ENCODE data around the gene GARNL3.

GARNL3 gene

DNA sequence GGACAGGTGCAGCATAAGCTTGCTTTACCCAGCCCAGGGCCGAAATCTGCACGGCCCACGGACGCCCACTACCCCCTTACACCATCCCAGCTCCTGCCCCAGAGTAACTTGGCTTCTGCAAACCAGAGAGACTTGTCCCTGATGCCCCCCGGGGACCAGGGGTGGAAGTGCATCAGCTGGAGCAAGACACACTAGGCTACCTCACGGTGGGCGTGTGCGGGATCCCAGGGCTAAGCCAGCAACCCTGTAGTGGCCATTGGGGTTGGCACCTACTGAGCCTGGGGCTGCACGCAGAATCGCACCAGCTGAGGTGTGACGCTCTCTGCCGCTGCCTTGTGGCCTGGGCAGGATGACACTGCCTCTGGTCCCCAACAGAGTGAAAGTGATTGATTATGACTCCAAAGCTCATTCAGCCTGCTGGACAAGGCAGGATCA lies 153.5 kb downstream of the GARNL3 start:
- Histone ChIP-seq H3K27ac (ENCODE audit: low read length) (no peak overlapping the region), H3K4me1 (ENCODE audit: control insufficient read depth, insufficient read depth, low read length) (no peaks in the 10 kb centered on the region), H3K4me3 (ENCODE audit: low read length) (no peak overlapping the region), H3K27me3 (ENCODE audit: control insufficient read depth, insufficient read depth, low read length) (no peaks in the 10 kb centered on the region), H3K9me3 (ENCODE audit: control insufficient read depth, insufficient read depth, low read length) (no peaks in the 10 kb centered on the region), H3K36me3 (ENCODE audit: control insufficient read depth, insufficient read depth, low read length) (no peaks in the 10 kb centered on the region)
- WGBS (ENCODE audit: insufficient coverage, insufficient read length), result no CpG with 5 or more reads among the region's 12 CpGs
- DNase-seq (ENCODE audit: low read depth, low spot score), result peak; percentile 57

GRCh38 chr9:127419348-127419747 lies 154.8 kb downstream of the GARNL3 start:
- Histone ChIP-seq H3K4me1 (ENCODE audit: control insufficient read depth, insufficient read depth, low read length) (no peaks in the 10 kb centered on the region), H3K9me3 (ENCODE audit: control insufficient read depth, insufficient read depth, low read length) (no peaks in the 10 kb centered on the region), H3K4me3 (ENCODE audit: low read length) (no peak overlapping the region), H3K36me3 (ENCODE audit: control insufficient read depth, insufficient read depth, low read length) (no peaks in the 10 kb centered on the region), H3K27me3 (ENCODE audit: control insufficient read depth, insufficient read depth, low read length) (no peaks in the 10 kb centered on the region), H3K27ac (ENCODE audit: low read length) (no peak overlapping the region)
- whole genome bisulfite sequencing (ENCODE audit: insufficient coverage, insufficient read length), result no CpG with 5 or more reads among the region's 6 CpGs
- DNase-seq (ENCODE audit: low read depth, low spot score), result no peak

DNA sequence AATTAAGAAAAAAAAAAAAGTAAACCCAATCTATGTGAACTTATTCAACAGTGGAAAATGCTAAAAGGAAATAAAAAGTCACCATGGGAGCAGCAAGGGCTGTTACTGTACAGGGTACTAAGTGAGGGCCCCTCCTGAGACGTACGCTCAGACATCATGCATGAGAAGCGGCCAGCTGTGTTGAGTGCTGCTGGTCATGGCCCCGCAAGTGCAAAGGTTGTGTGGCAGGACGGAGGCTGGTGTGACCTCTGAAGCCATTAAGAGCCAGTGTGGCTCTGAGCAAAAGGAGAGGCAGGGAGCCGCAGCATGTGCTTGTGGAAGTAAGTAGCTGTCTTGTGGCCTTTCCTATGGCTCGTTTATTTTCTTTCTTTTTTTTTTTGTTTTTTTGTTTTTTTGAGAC lies 156.5 kb downstream of the GARNL3 start:
- H3K9me3 ChIP-seq (ENCODE audit: control insufficient read depth, insufficient read depth, low read length), result no peaks in the 10 kb centered on the region
- H3K4me3 ChIP-seq (ENCODE audit: low read length), result no peak overlapping the region
- WGBS (ENCODE audit: insufficient coverage, insufficient read length), result no CpG with 5 or more reads among the region's 7 CpGs
- no peaks in the 10 kb centered on the region for H3K4me1 ChIP-seq (ENCODE audit: control insufficient read depth, insufficient read depth, low read length)
- no peaks in the 10 kb centered on the region for H3K27me3 ChIP-seq (ENCODE audit: control insufficient read depth, insufficient read depth, low read length)
- no peak overlapping the region for H3K27ac ChIP-seq (ENCODE audit: low read length)
- H3K36me3 ChIP-seq (ENCODE audit: control insufficient read depth, insufficient read depth, low read length), result no peaks in the 10 kb centered on the region
- no peak for DNase-seq (ENCODE audit: low read depth, low spot score)

GRCh38 chr9:127422133-127422782 lies 157.7 kb downstream of the GARNL3 start:
- no CpG with 5 or more reads among the region's 10 CpGs for WGBS (ENCODE audit: insufficient coverage, insufficient read length)
- Histone ChIP-seq H3K4me3 (ENCODE audit: low read length) (no peak overlapping the region), H3K36me3 (ENCODE audit: control insufficient read depth, insufficient read depth, low read length) (no peaks in the 10 kb centered on the region), H3K27me3 (ENCODE audit: control insufficient read depth, insufficient read depth, low read length) (no peaks in the 10 kb centered on the region), H3K9me3 (ENCODE audit: control insufficient read depth, insufficient read depth, low read length) (no peaks in the 10 kb centered on the region), H3K4me1 (ENCODE audit: control insufficient read depth, insufficient read depth, low read length) (no peaks in the 10 kb centered on the region), H3K27ac (ENCODE audit: low read length) (no peak overlapping the region)
- DNase-seq (ENCODE audit: low read depth, low spot score), result no peak

GRCh38 chr9:127422787-127423186 lies 158.2 kb downstream of the GARNL3 start:
- H3K4me1 ChIP-seq (ENCODE audit: control insufficient read depth, insufficient read depth, low read length), result no peaks in the 10 kb centered on the region
- DNase-seq (ENCODE audit: low read depth, low spot score), result no peak
- H3K9me3 ChIP-seq (ENCODE audit: control insufficient read depth, insufficient read depth, low read length), result no peaks in the 10 kb centered on the region
- no peak overlapping the region; the same call in 1 of the 2 replicates for H3K4me3 ChIP-seq (ENCODE audit: low read length)
- H3K27me3 ChIP-seq (ENCODE audit: control insufficient read depth, insufficient read depth, low read length), result no peaks in the 10 kb centered on the region
- H3K36me3 ChIP-seq (ENCODE audit: control insufficient read depth, insufficient read depth, low read length), result no peaks in the 10 kb centered on the region
- WGBS (ENCODE audit: insufficient coverage, insufficient read length), result no CpG with 5 or more reads among the region's 6 CpGs
- no peak overlapping the region for H3K27ac ChIP-seq (ENCODE audit: low read length)

DNA sequence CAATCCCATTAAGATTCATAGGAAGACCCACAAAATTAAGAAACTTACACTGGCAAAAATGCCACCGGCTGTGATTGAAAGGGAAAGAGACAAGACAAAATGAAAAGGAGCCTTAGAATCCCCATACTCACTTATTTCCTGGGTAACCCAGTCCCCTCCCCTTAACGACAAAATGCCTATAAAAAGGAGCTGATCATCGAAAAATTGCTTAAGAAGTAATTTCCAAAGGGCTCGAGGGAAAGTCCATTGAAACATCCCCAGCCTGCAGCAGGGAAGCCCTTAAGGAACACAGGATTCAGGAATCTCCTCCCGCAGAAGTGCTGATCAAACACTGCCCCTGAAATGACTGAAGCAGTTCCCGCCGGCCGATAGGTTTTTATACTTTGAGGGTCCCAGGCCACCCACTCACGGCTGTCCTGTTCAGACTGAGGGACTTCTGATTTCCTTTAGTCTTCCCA lies 158.9 kb downstream of the GARNL3 start:
- Histone ChIP-seq H3K36me3 (ENCODE audit: control insufficient read depth, insufficient read depth, low read length) (no peaks in the 10 kb centered on the region), H3K9me3 (ENCODE audit: control insufficient read depth, insufficient read depth, low read length) (no peaks in the 10 kb centered on the region), H3K27me3 (ENCODE audit: control insufficient read depth, insufficient read depth, low read length) (no peaks in the 10 kb centered on the region), H3K4me3 (ENCODE audit: low read length) (peak overlapping the region; percentile 99; the same call in 1 of the 2 replicates), H3K4me1 (ENCODE audit: control insufficient read depth, insufficient read depth, low read length) (no peaks in the 10 kb centered on the region), H3K27ac (ENCODE audit: low read length) (no peak overlapping the region)
- no CpG with 5 or more reads among the region's 9 CpGs for WGBS (ENCODE audit: insufficient coverage, insufficient read length)
- DNase-seq (ENCODE audit: low read depth, low spot score), result no peak

DNA sequence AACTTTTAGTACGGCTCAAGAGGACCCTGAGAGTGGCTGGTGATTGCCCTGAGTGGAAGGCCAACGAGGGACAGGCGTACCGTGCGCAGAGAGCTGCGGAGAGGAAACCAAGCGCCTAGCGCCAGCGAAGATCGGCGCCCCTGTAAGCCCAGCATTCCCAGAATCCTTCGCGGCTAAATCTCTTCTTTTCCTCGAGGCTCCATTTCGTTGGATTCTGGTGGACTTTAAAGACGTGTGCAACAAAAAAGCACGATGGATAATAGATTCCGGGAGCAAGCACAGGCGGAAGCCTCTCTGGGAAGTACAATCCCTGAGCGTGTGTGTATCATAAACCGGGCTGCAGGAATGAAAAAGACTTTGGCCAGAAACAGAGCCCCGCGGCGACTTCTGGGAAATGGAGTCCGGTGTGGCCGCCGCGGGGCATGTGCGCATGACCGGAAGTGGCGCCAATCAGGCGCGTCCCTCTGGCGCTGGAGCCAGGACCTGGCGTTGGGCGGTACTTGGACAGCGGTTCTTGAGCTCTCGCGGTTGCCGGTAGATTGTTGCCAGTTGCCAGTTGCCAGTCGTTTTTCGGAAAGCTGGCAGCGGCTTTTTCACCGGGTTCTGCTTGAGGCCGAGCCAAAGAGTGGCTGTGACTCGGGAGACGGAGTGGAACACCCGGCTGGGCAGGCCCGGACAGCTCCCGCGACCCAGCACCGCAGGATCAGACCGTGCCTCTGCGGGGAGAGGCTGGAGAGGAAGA lies 159.5 kb downstream of the GARNL3 start, which contains the start of gene ZNF79:
ZNF79 (plus strand) TSS at position 449 of the 742 bp plus-strand sequence. CDS start 406 bp downstream, outside the sequence.
- WGBS (ENCODE audit: insufficient coverage, insufficient read length), result no CpG with 5 or more reads among the region's 54 CpGs
- peak; percentile 83 for DNase-seq (ENCODE audit: low read depth, low spot score)
- peak within 1 kb of the TSS; percentile 99 for H3K4me3 ChIP-seq (ENCODE audit: low read length)
- no peaks in the 10 kb centered on the region for H3K9me3 ChIP-seq (ENCODE audit: control insufficient read depth, insufficient read depth, low read length)
- no peak within 1 kb of the TSS for H3K27ac ChIP-seq (ENCODE audit: low read length)
- no peaks in the 10 kb centered on the region for H3K4me1 ChIP-seq (ENCODE audit: control insufficient read depth, insufficient read depth, low read length)
- H3K36me3 ChIP-seq (ENCODE audit: control insufficient read depth, insufficient read depth, low read length), result no peaks in the 10 kb centered on the region
- H3K27me3 ChIP-seq (ENCODE audit: control insufficient read depth, insufficient read depth, low read length), result no peaks in the 10 kb centered on the region

GRCh38 chr9:127424676-127424999 lies 160.1 kb downstream of the GARNL3 start:
- Histone ChIP-seq H3K9me3 (ENCODE audit: control insufficient read depth, insufficient read depth, low read length) (no peaks in the 10 kb centered on the region), H3K27ac (ENCODE audit: low read length) (no peak overlapping the region), H3K27me3 (ENCODE audit: control insufficient read depth, insufficient read depth, low read length) (no peaks in the 10 kb centered on the region), H3K36me3 (ENCODE audit: control insufficient read depth, insufficient read depth, low read length) (no peaks in the 10 kb centered on the region), H3K4me1 (ENCODE audit: control insufficient read depth, insufficient read depth, low read length) (no peaks in the 10 kb centered on the region), H3K4me3 (ENCODE audit: low read length) (peak overlapping the region; percentile 99)
- no peak for DNase-seq (ENCODE audit: low read depth, low spot score)
- WGBS (ENCODE audit: insufficient coverage, insufficient read length), result no CpG with 5 or more reads among the region's 13 CpGs

- no CpG with 5 or more reads among the region's 2 CpGs for WGBS (ENCODE audit: insufficient coverage, insufficient read length)
- H3K27me3 ChIP-seq (ENCODE audit: control insufficient read depth, insufficient read depth, low read length), result no peaks in the 10 kb centered on the region
- DNase-seq (ENCODE audit: low read depth, low spot score), result no peak
These were observed 162.2 kb downstream of the GARNL3 start for GRCh38 chr9:127426756-127427155.

DNA sequence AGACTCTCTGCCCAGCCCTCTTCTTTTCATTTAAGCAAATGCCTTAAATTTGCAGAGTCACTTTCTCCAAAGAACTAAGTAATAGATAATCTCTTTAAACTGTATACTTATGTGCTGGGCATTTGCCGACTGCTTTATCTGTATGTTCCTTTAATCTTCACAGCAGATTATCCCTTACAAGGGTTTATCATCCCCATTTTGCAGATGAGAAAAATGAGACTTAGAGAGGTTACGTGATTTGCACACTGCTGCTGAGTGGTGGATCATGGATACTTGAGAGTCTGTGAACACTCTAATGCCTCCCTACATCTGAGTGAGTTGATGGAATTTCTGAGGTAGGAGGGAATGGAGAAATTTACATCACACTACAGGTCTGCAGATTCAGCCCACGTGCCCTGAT lies 163.8 kb downstream of the GARNL3 start:
- Histone ChIP-seq H3K27ac (ENCODE audit: low read length) (no peak overlapping the region), H3K4me1 (ENCODE audit: control insufficient read depth, insufficient read depth, low read length) (no peaks in the 10 kb centered on the region), H3K36me3 (ENCODE audit: control insufficient read depth, insufficient read depth, low read length) (0 out of 2 replicates have a peak, but pooled peaks cover under 1% of the 10 kb centered on the region), H3K4me3 (ENCODE audit: low read length) (no peak overlapping the region), H3K27me3 (ENCODE audit: control insufficient read depth, insufficient read depth, low read length) (no peaks in the 10 kb centered on the region), H3K9me3 (ENCODE audit: control insufficient read depth, insufficient read depth, low read length) (no peaks in the 10 kb centered on the region)
- no CpG with 5 or more reads among the region's 3 CpGs for WGBS (ENCODE audit: insufficient coverage, insufficient read length)
- DNase-seq (ENCODE audit: low read depth, low spot score), result no peak

More at GRCh38 chr9:127426756-127427155, 162.2 kb downstream of the GARNL3 start:
- Histone ChIP-seq H3K27ac (ENCODE audit: low read length) (no peak overlapping the region), H3K9me3 (ENCODE audit: control insufficient read depth, insufficient read depth, low read length) (no peaks in the 10 kb centered on the region), H3K4me3 (ENCODE audit: low read length) (no peak overlapping the region), H3K36me3 (ENCODE audit: control insufficient read depth, insufficient read depth, low read length) (no peaks in the 10 kb centered on the region), H3K4me1 (ENCODE audit: control insufficient read depth, insufficient read depth, low read length) (no peaks in the 10 kb centered on the region)
